ENCODE data around the gene RSPH9.
"Not testable (repeated sequence)": the region's sequence is repeated elsewhere in the genome, so short reads cannot be mapped to it uniquely, and the experiment has no call there.

Gene RSPH9

GRCh38 chr6:43629104-43629504 lies 15.7 kb upstream of the RSPH9 start, which contains the start of gene GTPBP2:
Gene GTPBP2 (minus strand): TSS chr6:43629264. CDS start chr6:43629162, 102 bp downstream.
- DNase-seq: peak; percentile 96

- peak; percentile 95 for DNase-seq
Observed at GRCh38 chr6:43629505-43630300, 15.1 kb upstream of the RSPH9 start.

- DNase-seq: no peak
Observed at GRCh38 chr6:43630980-43631619, 13.7 kb upstream of the RSPH9 start.

GRCh38 chr6:43633002-43633401 lies 11.8 kb upstream of the RSPH9 start:
- not testable (repeated sequence) for DNase-seq

- DNase-seq: no peak
Observed at GRCh38 chr6:43634702-43635303, 10.0 kb upstream of the RSPH9 start.

- peak; percentile 80 for DNase-seq
Observed at GRCh38 chr6:43635387-43636307, 9.2 kb upstream of the RSPH9 start, which contains the start of gene MAD2L1BP. Gene MAD2L1BP (plus strand): TSS chr6:43635840. CDS start chr6:43635876, 36 bp downstream.

- no peak for DNase-seq
Observed at GRCh38 chr6:43636308-43636659, 8.6 kb upstream of the RSPH9 start.

- DNase-seq: no peak
Observed at GRCh38 chr6:43639984-43640800, 4.6 kb upstream of the RSPH9 start.

GRCh38 chr6:43645613-43645964 lies 753 bp downstream of the RSPH9 start:
- no peak for DNase-seq

- DNase-seq: no peak
Observed at GRCh38 chr6:43647613-43648012, 2.8 kb downstream of the RSPH9 start.

GRCh38 chr6:43648248-43648647 lies 3.4 kb downstream of the RSPH9 start:
- no peak for DNase-seq

- DNase-seq: not testable (repeated sequence)
Observed at GRCh38 chr6:43652822-43653221, 8.0 kb downstream of the RSPH9 start.

GRCh38 chr6:43657221-43657802 lies 12.5 kb downstream of the RSPH9 start:
- DNase-seq: no peak

- no peak for DNase-seq
Observed at GRCh38 chr6:43658161-43658560, 13.3 kb downstream of the RSPH9 start.

GRCh38 chr6:43662948-43663347 lies 18.1 kb downstream of the RSPH9 start:
- not testable (repeated sequence) for DNase-seq

- DNase-seq: no peak
Observed at GRCh38 chr6:43665376-43665775, 20.5 kb downstream of the RSPH9 start.

- no peak for DNase-seq
Observed at GRCh38 chr6:43666196-43666920, 21.5 kb downstream of the RSPH9 start.

- peak; percentile 74 for DNase-seq
Observed at GRCh38 chr6:43667245-43668150, 22.7 kb downstream of the RSPH9 start.

GRCh38 chr6:43668151-43669028 lies 23.6 kb downstream of the RSPH9 start:
- DNase-seq: peak; percentile 31
